Measurements from ENCODE around the gene TRIM62. TPM values are rescaled to one million over a fixed set of nuclear protein-coding genes. Genes with fewer than 3 reads are reported as not detected.

TRIM62 gene
- total RNA-seq (10 to 100 TPM; 20.0 to 26.2 TPM), polyA plus RNA-seq (1 to 10 TPM; 7.2 to 7.6 TPM)

DNA sequence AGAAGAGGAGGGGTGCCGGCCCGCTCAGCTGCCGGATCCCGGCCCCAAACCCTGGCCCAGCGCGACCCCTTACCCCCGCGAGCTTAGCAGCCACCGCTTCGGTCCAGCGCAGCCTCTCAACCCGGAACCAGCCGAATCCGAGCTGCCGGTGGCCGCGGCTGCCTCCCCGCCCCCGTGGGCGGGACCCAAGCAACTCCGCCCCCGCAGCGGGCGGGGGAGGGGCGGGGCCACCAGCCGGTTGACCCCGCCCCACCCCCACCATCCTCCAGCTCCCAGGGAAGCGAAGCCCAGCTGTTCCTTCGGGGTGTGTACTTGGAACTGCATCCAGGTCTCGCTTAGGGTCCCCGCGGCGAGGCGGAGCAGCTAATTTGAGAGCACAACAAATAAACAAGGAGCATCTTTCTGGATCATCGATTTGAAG lies at the start of gene TRIM62:
TSS of gene TRIM62 (minus strand) at position 123 of the 421 bp plus-strand sequence. CDS start 611 bp downstream, outside the sequence.
- peaks cover 6 to 8% of the 10 kb centered on the region in 2 donors for H3K36me3 Mint-ChIP-seq
- ChIA-PET CTCF (ENCODE audit: partially characterized antibody) (interaction anchor here (1.2 to 2.7 kb wide), 8 partner anchors 44 to 114 kb away, joined by 3 to 24 read pairs (median 4); no protein-coding TSS in a partner anchor), POLR2A (ENCODE audit: partially characterized antibody) (interaction anchor here (0.5 to 2.5 kb wide), 13 partner anchors 9 to 364 kb away, joined by 3 to 99 read pairs (median 9); partner anchors contain the start of genes RNF19B, S100PBP and YARS1)
- no peaks in the 10 kb centered on the region for H3K9me3 ChIP-seq (ENCODE audit: control insufficient read depth in 1 of 2, low read length in 2 of 2)
- peak within 1 kb of the TSS; percentile 58 for H3K27ac ChIP-seq (ENCODE audit: low read depth, low read length)
- peak; percentile 70 to 80 (median 73) for DNase-seq
- H3K4me1 ChIP-seq (ENCODE audit: insufficient read depth, low read length): peaks cover 16% of the 10 kb centered on the region
- H3K4me3 ChIP-seq (ENCODE audit: low read length in 2 of 2): peak within 1 kb of the TSS; percentile 54 to 73
- H3K36me3 ChIP-seq (ENCODE audit: insufficient read depth, low read length): no peaks in the 10 kb centered on the region
- peak within 1 kb of the TSS; percentile 86 to 93 (median 92) for H3K4me3 Mint-ChIP-seq
- H3K4me1 Mint-ChIP-seq: peaks cover 19 to 46% (median 33%) of the 10 kb centered on the region in 4 donors
- H3K27me3 ChIP-seq (ENCODE audit: insufficient read depth, low read length): no peaks in the 10 kb centered on the region
- intact Hi-C loops (cut with micrococcal nuclease): loop anchor here (1.0 to 2.0 kb wide), 3 partner anchors 55 to 169 kb away; partner anchors contain the start of gene ZNF362
- H3K9me3 Mint-ChIP-seq: no peaks in the 10 kb centered on the region
- peaks cover 0 to 5% of the 10 kb centered on the region in 2 donors for H3K27me3 Mint-ChIP-seq
- H3K27ac Mint-ChIP-seq: peak within 1 kb of the TSS; percentile 63 to 95 (median 91)

DNA sequence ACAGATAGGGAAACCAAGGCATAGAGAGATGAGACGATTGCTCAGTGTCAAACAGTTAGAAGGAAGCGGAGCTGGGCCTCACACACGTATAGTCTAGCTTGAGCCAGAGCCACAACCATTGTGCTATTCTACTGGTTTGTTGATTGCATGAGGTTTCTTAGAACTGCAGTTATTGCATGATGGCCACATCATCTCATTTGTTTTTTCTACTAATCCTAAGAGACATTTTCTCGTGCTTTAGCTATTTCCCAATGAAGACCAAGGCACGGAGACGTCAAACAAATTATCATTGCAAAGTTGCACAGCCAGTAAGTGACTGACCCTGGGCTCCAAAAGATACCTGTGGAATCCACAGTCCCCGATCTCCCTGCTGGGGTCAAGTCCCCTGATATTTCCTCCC lies 49.3 kb upstream of the TRIM62 start:
- Histone ChIP-seq H3K4me1 (ENCODE audit: insufficient read depth, low read length) (no peaks in the 10 kb centered on the region), H3K4me3 (ENCODE audit: low read length in 2 of 2) (no peak overlapping the region), H3K27ac (ENCODE audit: low read depth, low read length) (no peak overlapping the region), H3K36me3 (ENCODE audit: insufficient read depth, low read length) (no peaks in the 10 kb centered on the region), H3K9me3 (ENCODE audit: control insufficient read depth in 1 of 2, low read length in 2 of 2) (no peaks in the 10 kb centered on the region), H3K27me3 (ENCODE audit: insufficient read depth, low read length) (peaks cover 6% of the 10 kb centered on the region)
- ChIA-PET POLR2A (ENCODE audit: partially characterized antibody) (no interaction called here), CTCF (ENCODE audit: partially characterized antibody) (no interaction called here)
- peaks cover 0 to 1% (median 0%) of the 10 kb centered on the region in 4 donors for H3K4me1 Mint-ChIP-seq
- no peaks in the 10 kb centered on the region for H3K36me3 Mint-ChIP-seq
- no peaks in the 10 kb centered on the region for H3K9me3 Mint-ChIP-seq
- no peak overlapping the region for H3K27ac Mint-ChIP-seq
- no peak overlapping the region for H3K4me3 Mint-ChIP-seq
- intact Hi-C loops (cut with micrococcal nuclease): no loop called here
- H3K27me3 Mint-ChIP-seq: peaks cover 17 to 28% of the 10 kb centered on the region in 2 donors
- no peak for DNase-seq

DNA sequence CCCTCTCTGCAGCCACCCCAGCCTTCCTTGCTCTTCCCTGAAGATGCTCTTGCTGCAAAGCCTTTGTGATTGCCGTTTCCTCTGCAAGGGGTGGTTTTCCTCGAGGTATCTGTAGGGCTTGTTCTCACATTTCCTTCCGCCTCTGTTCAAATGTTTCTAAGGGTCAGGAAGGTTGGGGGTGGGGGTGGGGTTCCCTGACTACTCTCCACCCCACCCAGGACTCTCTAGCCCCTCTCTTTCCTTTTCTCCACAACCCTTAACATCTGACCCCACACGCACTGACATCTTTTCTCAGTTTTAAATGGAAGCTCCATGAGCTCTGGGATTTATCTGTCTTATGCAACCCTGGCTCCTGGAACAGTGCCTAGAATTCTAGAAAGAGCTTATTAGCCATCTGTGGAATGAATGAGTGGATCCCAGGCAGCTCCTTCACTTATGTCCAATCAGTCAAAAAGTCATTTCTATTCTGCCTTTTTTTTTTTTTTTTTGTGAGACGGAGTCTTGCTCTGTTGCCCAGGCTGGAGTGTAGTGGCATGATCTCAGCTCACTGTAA lies 47.2 kb upstream of the TRIM62 start:
- H3K27ac ChIP-seq (ENCODE audit: low read depth, low read length): no peak overlapping the region
- H3K27me3 Mint-ChIP-seq: peaks cover 19 to 28% of the 10 kb centered on the region in 2 donors
- no peak overlapping the region for H3K27ac Mint-ChIP-seq
- H3K4me1 ChIP-seq (ENCODE audit: insufficient read depth, low read length): no peaks in the 10 kb centered on the region
- intact Hi-C loops (cut with micrococcal nuclease): no loop called here
- H3K9me3 Mint-ChIP-seq: peaks cover 0 to 15% (median 11%) of the 10 kb centered on the region in 8 donors
- CTCF ChIA-PET (ENCODE audit: partially characterized antibody): no interaction called here
- no peaks in the 10 kb centered on the region for H3K36me3 Mint-ChIP-seq
- no peak for DNase-seq
- H3K27me3 ChIP-seq (ENCODE audit: insufficient read depth, low read length): peaks cover 6% of the 10 kb centered on the region
- H3K4me3 Mint-ChIP-seq: no peak overlapping the region
- peaks cover 0 to 1% (median 0%) of the 10 kb centered on the region in 4 donors for H3K4me1 Mint-ChIP-seq
- H3K36me3 ChIP-seq (ENCODE audit: insufficient read depth, low read length): no peaks in the 10 kb centered on the region
- H3K9me3 ChIP-seq (ENCODE audit: control insufficient read depth in 1 of 2, low read length in 2 of 2): no peaks in the 10 kb centered on the region
- POLR2A ChIA-PET (ENCODE audit: partially characterized antibody): no interaction called here
- no peak overlapping the region for H3K4me3 ChIP-seq (ENCODE audit: low read length in 2 of 2)

DNA sequence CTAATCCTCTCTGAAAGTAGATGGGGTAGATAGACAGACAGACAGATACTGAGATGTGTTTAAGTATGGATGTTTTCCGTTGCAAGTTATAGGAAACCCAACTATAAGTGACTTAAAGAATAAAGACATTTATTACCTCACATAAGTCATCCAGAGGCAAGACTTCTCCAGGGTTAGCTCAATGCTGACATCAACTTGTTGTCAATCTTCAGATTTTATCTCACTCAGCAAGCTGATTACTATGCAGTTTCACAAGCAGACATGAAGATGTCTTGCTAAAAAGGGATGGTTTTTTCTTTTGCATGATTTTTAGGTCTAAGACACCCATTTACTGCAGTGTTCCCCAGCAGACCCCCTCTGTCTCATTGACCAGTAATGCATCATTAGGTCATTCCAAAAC lies 43.7 kb upstream of the TRIM62 start:
- DNase-seq: no peak
- intact Hi-C loops (cut with micrococcal nuclease): no loop called here
- H3K27me3 Mint-ChIP-seq: peaks cover 20% of the 10 kb centered on the region in 2 donors
- H3K4me3 Mint-ChIP-seq: no peak overlapping the region
- H3K36me3 Mint-ChIP-seq: peaks cover 0 to 3% of the 10 kb centered on the region in 2 donors
- H3K9me3 ChIP-seq (ENCODE audit: control insufficient read depth in 1 of 2, low read length in 2 of 2): no peaks in the 10 kb centered on the region
- no peak overlapping the region for H3K27ac Mint-ChIP-seq
- H3K4me3 ChIP-seq (ENCODE audit: low read length in 2 of 2): no peak overlapping the region
- H3K27me3 ChIP-seq (ENCODE audit: insufficient read depth, low read length): no peaks in the 10 kb centered on the region
- no peaks in the 10 kb centered on the region for H3K4me1 ChIP-seq (ENCODE audit: insufficient read depth, low read length)
- H3K27ac ChIP-seq (ENCODE audit: low read depth, low read length): no peak overlapping the region
- H3K4me1 Mint-ChIP-seq: peaks cover 0 to 1% (median 0%) of the 10 kb centered on the region in 4 donors
- POLR2A ChIA-PET (ENCODE audit: partially characterized antibody): no interaction called here
- peaks cover 0 to 29% (median 19%) of the 10 kb centered on the region in 8 donors for H3K9me3 Mint-ChIP-seq
- CTCF ChIA-PET (ENCODE audit: partially characterized antibody): no interaction called here
- no peaks in the 10 kb centered on the region for H3K36me3 ChIP-seq (ENCODE audit: insufficient read depth, low read length)

DNA sequence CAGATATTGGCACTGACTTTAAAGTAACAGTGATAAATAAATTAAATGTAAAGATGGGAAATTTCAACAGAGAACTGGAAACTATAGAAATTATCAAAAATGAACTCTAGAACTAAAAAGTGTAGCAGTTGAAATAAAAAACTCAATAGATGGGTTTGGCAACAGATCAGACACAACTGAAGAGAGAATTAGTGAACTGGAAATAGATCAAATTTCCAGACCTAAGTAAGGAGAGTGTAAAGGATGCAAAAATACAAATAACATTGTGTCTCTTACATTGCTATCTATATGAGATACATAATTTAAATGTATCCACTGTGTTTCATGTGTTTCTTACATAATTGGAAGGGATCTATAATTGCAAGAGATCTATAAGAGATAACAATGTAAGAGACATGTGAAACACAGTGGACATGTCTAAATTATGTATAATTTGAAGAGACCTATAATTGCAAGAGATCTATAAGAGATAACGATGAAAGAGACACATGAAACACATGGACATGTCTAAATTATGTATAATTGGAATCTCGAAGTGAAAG lies 42.4 kb upstream of the TRIM62 start:
- CTCF ChIA-PET (ENCODE audit: partially characterized antibody): no interaction called here
- DNase-seq: no peak
- Mint-ChIP-seq H3K27me3 (peaks cover 20% of the 10 kb centered on the region in 2 donors), H3K9me3 (peaks cover 0 to 29% (median 19%) of the 10 kb centered on the region in 8 donors), H3K4me1 (peaks cover 0 to 1% (median 0%) of the 10 kb centered on the region in 4 donors), H3K36me3 (peaks cover 0 to 3% of the 10 kb centered on the region in 2 donors), H3K27ac (no peak overlapping the region), H3K4me3 (no peak overlapping the region)
- no peaks in the 10 kb centered on the region for H3K27me3 ChIP-seq (ENCODE audit: insufficient read depth, low read length)
- H3K4me1 ChIP-seq (ENCODE audit: insufficient read depth, low read length): no peaks in the 10 kb centered on the region
- POLR2A ChIA-PET (ENCODE audit: partially characterized antibody): no interaction called here
- H3K9me3 ChIP-seq (ENCODE audit: control insufficient read depth in 1 of 2, low read length in 2 of 2): no peaks in the 10 kb centered on the region
- intact Hi-C loops (cut with micrococcal nuclease): no loop called here
- no peaks in the 10 kb centered on the region for H3K36me3 ChIP-seq (ENCODE audit: insufficient read depth, low read length)
- no peak overlapping the region for H3K27ac ChIP-seq (ENCODE audit: low read depth, low read length)
- no peak overlapping the region for H3K4me3 ChIP-seq (ENCODE audit: low read length in 2 of 2)

DNA sequence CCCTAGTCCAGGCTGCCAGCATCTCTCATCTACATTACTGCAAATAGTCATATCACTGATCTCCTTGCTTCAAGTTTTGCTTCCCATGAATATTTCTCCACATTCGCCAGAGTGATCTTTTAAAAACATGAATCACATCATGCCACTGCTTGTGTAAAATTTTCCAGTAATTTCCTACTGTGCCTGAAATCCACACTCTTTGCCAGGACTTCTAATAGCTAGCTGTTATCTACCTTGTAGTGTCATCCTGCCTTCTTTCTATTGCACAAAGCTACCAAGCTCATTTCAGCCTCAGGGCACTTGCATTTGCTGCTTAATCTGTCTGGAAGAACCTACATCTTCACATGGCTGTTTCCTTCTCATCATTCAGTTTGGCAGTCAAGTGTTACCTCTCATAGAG lies 40.5 kb upstream of the TRIM62 start:
- Mint-ChIP-seq H3K4me3 (no peak overlapping the region), H3K9me3 (peaks cover 0 to 29% (median 19%) of the 10 kb centered on the region in 8 donors), H3K36me3 (peaks cover 0 to 3% of the 10 kb centered on the region in 2 donors), H3K27me3 (peaks cover 7 to 13% of the 10 kb centered on the region in 2 donors), H3K27ac (no peak overlapping the region), H3K4me1 (peaks cover 0 to 3% (median 0%) of the 10 kb centered on the region in 4 donors)
- ChIA-PET POLR2A (ENCODE audit: partially characterized antibody) (no interaction called here), CTCF (ENCODE audit: partially characterized antibody) (no interaction called here)
- intact Hi-C loops (cut with micrococcal nuclease): no loop called here
- Histone ChIP-seq H3K36me3 (ENCODE audit: insufficient read depth, low read length) (no peaks in the 10 kb centered on the region), H3K27me3 (ENCODE audit: insufficient read depth, low read length) (no peaks in the 10 kb centered on the region), H3K4me1 (ENCODE audit: insufficient read depth, low read length) (no peaks in the 10 kb centered on the region), H3K27ac (ENCODE audit: low read depth, low read length) (no peak overlapping the region), H3K4me3 (ENCODE audit: low read length in 2 of 2) (no peak overlapping the region), H3K9me3 (ENCODE audit: control insufficient read depth in 1 of 2, low read length in 2 of 2) (no peaks in the 10 kb centered on the region)
- no peak for DNase-seq

DNA sequence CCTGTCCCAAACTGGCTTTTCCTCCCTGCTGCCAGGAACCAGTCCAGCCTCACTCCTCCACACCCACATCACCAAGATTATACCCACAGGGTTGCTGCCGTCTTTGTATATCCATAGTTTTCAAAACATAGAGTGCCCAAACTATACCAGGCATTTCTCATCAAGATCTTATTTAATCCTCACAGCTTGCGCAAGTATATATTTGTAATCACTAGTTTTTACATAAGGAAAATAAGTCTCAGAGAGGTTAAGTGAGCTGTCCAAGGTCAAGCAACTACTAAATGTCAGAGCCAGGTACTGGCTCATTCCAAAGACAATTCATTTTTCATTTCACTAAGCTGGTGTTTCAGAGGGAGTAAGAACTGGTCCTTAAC lies 39.5 kb upstream of the TRIM62 start:
- Mint-ChIP-seq H3K27ac (no peak overlapping the region), H3K4me3 (no peak overlapping the region), H3K36me3 (peaks cover 0 to 3% of the 10 kb centered on the region in 2 donors), H3K27me3 (peaks cover 0 to 11% of the 10 kb centered on the region in 2 donors), H3K4me1 (peaks cover 0 to 3% (median 0%) of the 10 kb centered on the region in 4 donors), H3K9me3 (peaks cover 0 to 29% (median 19%) of the 10 kb centered on the region in 8 donors)
- intact Hi-C loops (cut with micrococcal nuclease): no loop called here
- no peak overlapping the region for H3K27ac ChIP-seq (ENCODE audit: low read depth, low read length)
- no peaks in the 10 kb centered on the region for H3K36me3 ChIP-seq (ENCODE audit: insufficient read depth, low read length)
- H3K9me3 ChIP-seq (ENCODE audit: control insufficient read depth in 1 of 2, low read length in 2 of 2): no peaks in the 10 kb centered on the region
- CTCF ChIA-PET (ENCODE audit: partially characterized antibody): no interaction called here
- no peak overlapping the region for H3K4me3 ChIP-seq (ENCODE audit: low read length in 2 of 2)
- H3K4me1 ChIP-seq (ENCODE audit: insufficient read depth, low read length): no peaks in the 10 kb centered on the region
- POLR2A ChIA-PET (ENCODE audit: partially characterized antibody): no interaction called here
- H3K27me3 ChIP-seq (ENCODE audit: insufficient read depth, low read length): no peaks in the 10 kb centered on the region
- no peak for DNase-seq

Data from CD4-positive, alpha-beta memory T cell (primary cell).